Osteoblast (primary cell): ENCODE measurements around the gene PLEKHF1. TPM values are rescaled to one million over a fixed set of nuclear protein-coding genes. Genes with fewer than 3 reads are reported as not detected.

Source experiments
- DNase-seq: peaks from one replicate; pipeline ENCODE4 v3.0.0; 2011; ENCODE audit warnings: low spot score, mixed read lengths; ENCODE audit not compliant: insufficient read length; ENCODE audit errors: missing footprints
- H2AFZ ChIP-seq: 2 replicates; pipeline ENCODE4 v1.6.0; 2011; ENCODE audit warnings: mild to moderate bottlenecking, low read length
- H3K27ac ChIP-seq: 2 replicates; pipeline ENCODE4 v1.5.1; 2011; ENCODE audit warnings: mild to moderate bottlenecking, low read depth, low read length, moderate library complexity
- H3K27me3 ChIP-seq: 2 replicates; pipeline ENCODE4 v1.6.0; 2012; ENCODE audit warnings: mild to moderate bottlenecking, control low read depth, inconsistent platforms, low read length, moderate library complexity; ENCODE audit not compliant: insufficient read depth
- H3K36me3 ChIP-seq: 2 replicates; pipeline ENCODE4 v1.5.1; 2011; ENCODE audit warnings: mild to moderate bottlenecking, low read length, control low read depth, moderate library complexity; ENCODE audit not compliant: insufficient read depth
- H3K4me1 ChIP-seq: 2 replicates; pipeline ENCODE4 v1.5.1; 2011; ENCODE audit warnings: mild to moderate bottlenecking, low read length, control low read depth, moderate library complexity; ENCODE audit not compliant: insufficient read depth
- H3K4me2 ChIP-seq: 2 replicates; pipeline ENCODE4 v1.6.0; 2011; ENCODE audit warnings: mild to moderate bottlenecking, low read length; ENCODE audit not compliant: insufficient read depth
- H3K4me3 ChIP-seq: fragments of 200-600 bp; sonication (generic); 3 replicates; pipeline ENCODE4 v1.5.1; 2012; ENCODE audit warnings: mild to moderate bottlenecking, low read length, inconsistent platforms; ENCODE audit not compliant: insufficient read depth
- H3K79me2 ChIP-seq: 2 replicates; pipeline ENCODE4 v1.6.0; 2012; ENCODE audit warnings: mild to moderate bottlenecking, low read length, control low read depth, inconsistent platforms; ENCODE audit not compliant: insufficient read depth
- H3K9me3 ChIP-seq: 2 replicates; pipeline ENCODE4 v1.5.1; 2011; ENCODE audit warnings: low read depth, low read length, control low read depth
- H4K20me1 ChIP-seq: 2 replicates; pipeline ENCODE4 v1.6.0; 2012; ENCODE audit warnings: mild to moderate bottlenecking, low read length, control low read depth; ENCODE audit not compliant: insufficient read depth
- total RNA-seq: library from RNA; depleted of rRNA; stranded (reverse); fragments of >200 nt; gene quantifications from 2 replicates; pipeline ENCODE4 v1.2.3, GENCODE V29; 2012
- TF ChIP-seq, protein P1 (sequence below): IDR thresholded peaks from 2 replicates; pipeline ENCODE4 v1.5.1; 2011; ENCODE audit warnings: mild to moderate bottlenecking, low read depth, low read length, moderate library complexity; ENCODE audit errors: extremely low read depth

PLEKHF1 gene
- total RNA-seq, 1 donor: 106 TPM

DNA sequence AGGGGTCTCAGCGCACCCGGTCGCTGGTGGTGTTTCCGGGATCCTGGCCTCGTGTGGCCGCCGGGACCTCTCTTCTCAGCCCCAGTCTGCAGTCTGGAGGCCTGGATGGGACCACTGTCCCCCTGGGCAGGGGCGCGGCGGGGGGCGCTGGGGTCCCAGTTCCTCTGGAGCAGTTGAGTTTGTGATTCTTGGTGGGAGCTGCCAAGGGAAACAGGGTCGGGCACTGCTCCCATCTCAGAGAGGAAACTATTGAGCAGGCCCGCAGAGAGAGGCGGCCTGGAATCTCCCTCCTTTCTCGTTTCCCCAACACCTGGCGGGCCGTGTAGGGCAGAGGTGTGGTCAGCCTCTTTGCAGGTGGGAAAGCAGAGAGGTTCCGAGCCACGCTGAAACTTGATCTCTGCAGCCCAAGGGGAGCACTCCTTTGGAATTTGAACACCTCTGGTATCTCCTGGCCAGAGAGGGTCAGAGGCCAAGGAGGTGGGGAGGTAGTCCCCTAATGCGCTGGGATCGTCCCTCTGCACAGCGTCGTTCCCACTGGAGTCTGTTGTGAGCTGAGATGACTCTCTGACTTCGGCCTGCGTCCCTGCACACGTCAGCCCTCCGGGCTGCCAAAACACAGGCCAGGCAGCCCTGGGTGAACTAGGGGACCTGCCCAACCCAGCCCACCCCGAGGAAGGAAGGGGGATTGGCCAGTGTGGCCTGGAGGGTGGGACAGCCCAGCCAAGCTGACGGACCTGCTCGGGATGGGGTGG lies 741 bp downstream of the PLEKHF1 start:
- Histone ChIP-seq H3K4me2 (peak overlapping the region; percentile 99), H2AFZ (peak overlapping the region; percentile 88), H3K36me3 (peaks cover 2% of the 10 kb centered on the region), H3K79me2 (peaks cover 50% of the 10 kb centered on the region), H3K27ac (peak overlapping the region; percentile 99), H3K4me1 (peaks cover 58% of the 10 kb centered on the region), H3K9me3 (no peaks in the 10 kb centered on the region), H3K27me3 (no peaks in the 10 kb centered on the region), H3K4me3 (peak overlapping the region; percentile 90), H4K20me1 (peaks cover 17% of the 10 kb centered on the region)
- TF ChIP-seq, protein P1, sequence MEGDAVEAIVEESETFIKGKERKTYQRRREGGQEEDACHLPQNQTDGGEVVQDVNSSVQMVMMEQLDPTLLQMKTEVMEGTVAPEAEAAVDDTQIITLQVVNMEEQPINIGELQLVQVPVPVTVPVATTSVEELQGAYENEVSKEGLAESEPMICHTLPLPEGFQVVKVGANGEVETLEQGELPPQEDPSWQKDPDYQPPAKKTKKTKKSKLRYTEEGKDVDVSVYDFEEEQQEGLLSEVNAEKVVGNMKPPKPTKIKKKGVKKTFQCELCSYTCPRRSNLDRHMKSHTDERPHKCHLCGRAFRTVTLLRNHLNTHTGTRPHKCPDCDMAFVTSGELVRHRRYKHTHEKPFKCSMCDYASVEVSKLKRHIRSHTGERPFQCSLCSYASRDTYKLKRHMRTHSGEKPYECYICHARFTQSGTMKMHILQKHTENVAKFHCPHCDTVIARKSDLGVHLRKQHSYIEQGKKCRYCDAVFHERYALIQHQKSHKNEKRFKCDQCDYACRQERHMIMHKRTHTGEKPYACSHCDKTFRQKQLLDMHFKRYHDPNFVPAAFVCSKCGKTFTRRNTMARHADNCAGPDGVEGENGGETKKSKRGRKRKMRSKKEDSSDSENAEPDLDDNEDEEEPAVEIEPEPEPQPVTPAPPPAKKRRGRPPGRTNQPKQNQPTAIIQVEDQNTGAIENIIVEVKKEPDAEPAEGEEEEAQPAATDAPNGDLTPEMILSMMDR: no peak
- DNase-seq: peak; percentile 87

DNA sequence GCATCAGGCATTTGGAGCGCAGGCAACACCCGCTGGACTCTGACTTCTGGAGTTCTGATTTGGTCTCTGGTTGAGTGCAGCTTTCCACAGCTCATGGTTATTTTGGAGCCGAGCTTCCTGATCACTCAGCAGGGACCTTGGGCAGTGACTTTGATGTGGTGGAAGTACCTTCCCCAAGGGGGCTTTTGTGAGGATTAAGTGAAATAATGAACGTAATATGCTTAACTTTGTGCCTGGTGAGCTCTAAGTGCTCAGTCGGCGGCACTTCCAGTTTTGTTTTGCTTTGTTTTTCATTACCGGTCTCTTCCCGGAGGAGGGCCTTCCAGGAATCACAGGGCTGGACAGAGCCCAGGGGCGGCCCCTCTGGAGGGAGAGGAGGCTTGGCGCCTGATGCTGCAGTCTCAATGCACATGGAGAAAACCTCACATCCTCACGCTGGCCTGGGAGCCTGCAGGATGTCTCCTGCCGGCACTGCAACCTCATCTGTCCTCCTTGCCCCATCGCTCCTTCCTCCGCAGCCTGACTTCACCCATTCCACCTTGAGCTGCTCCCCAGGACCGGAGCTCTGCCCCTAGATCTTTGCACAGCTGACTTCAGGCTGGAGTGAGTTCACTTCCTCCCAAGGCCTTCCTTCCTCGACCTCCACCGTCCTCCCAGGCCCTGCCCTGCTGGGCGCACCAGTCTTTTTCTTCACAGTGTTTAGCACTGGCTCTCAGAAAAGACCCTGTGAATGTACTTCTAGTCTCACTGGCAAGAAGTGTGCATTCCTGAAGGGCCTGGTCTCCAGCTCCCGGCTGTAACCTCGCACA lies 1.5 kb downstream of the PLEKHF1 start:
- H3K9me3 ChIP-seq: no peaks in the 10 kb centered on the region
- peaks cover 23% of the 10 kb centered on the region for H4K20me1 ChIP-seq
- H3K27ac ChIP-seq: peak overlapping the region; percentile 99
- H3K4me2 ChIP-seq: peak overlapping the region; percentile 99
- peak; percentile 93 for DNase-seq
- H3K79me2 ChIP-seq: peaks cover 58% of the 10 kb centered on the region
- H3K36me3 ChIP-seq: peaks cover 6% of the 10 kb centered on the region
- H2AFZ ChIP-seq: peak overlapping the region; percentile 88
- H3K4me1 ChIP-seq: peaks cover 56% of the 10 kb centered on the region
- peak overlapping the region; percentile 90 for H3K4me3 ChIP-seq
- TF ChIP-seq, protein P1: no peak
- no peaks in the 10 kb centered on the region for H3K27me3 ChIP-seq

- Histone ChIP-seq H2AFZ (no peak overlapping the region), H3K27ac (peak overlapping the region; percentile 99), H3K36me3 (peaks cover 6% of the 10 kb centered on the region), H3K4me1 (peaks cover 50% of the 10 kb centered on the region), H3K79me2 (peaks cover 64% of the 10 kb centered on the region), H3K27me3 (no peaks in the 10 kb centered on the region), H4K20me1 (peaks cover 29% of the 10 kb centered on the region), H3K4me3 (peak overlapping the region; percentile 90), H3K4me2 (peak overlapping the region; percentile 99), H3K9me3 (no peaks in the 10 kb centered on the region)
- TF ChIP-seq, protein P1: no peak
- peak; percentile 43 for DNase-seq
Observed at GRCh38 chr19:29667387-29667783, 2.1 kb downstream of the PLEKHF1 start.

GRCh38 chr19:29667901-29668341 lies 2.7 kb downstream of the PLEKHF1 start:
- H3K79me2 ChIP-seq: peaks cover 69% of the 10 kb centered on the region
- peaks cover 46% of the 10 kb centered on the region for H3K4me1 ChIP-seq
- H3K27ac ChIP-seq: no peak overlapping the region

More at GRCh38 chr19:29667901-29668341, 2.7 kb downstream of the PLEKHF1 start:
- H3K36me3 ChIP-seq: peaks cover 6% of the 10 kb centered on the region
- H2AFZ ChIP-seq: no peak overlapping the region
- TF ChIP-seq, protein P1: no peak
- no peaks in the 10 kb centered on the region for H3K9me3 ChIP-seq
- H3K4me3 ChIP-seq: no peak overlapping the region
- H3K27me3 ChIP-seq: no peaks in the 10 kb centered on the region
- DNase-seq: no peak
- no peak overlapping the region for H3K4me2 ChIP-seq
- peaks cover 34% of the 10 kb centered on the region for H4K20me1 ChIP-seq
